Uterus (tissue), 2 donors: Measurements from ENCODE around the gene CEP55.

Experiments
- CTCF ChIP-seq, 4 experiments: fragments of 200-600 bp in 2 of 4; fragments of 450-650 bp in 2 of 4; sonication (generic) in 2 of 4; IDR thresholded peaks; one replicate each; pipeline ENCODE4 v1.5.1; 2016 to 2019; ENCODE audit warnings: antibody characterized with exemption in 4 of 4, mild to moderate bottlenecking in 2 of 4, moderate library complexity in 1 of 4
- POLR2A ChIP-seq, 2 donors: fragments of 450-650 bp; IDR thresholded peaks; one replicate each; pipeline ENCODE4 v1.6.1; 2016; ENCODE audit warnings: antibody characterized with exemption in 2 of 2, mild to moderate bottlenecking in 1 of 2, moderate library complexity in 1 of 2

- TF ChIP-seq CTCF (IDR thresholded peaks at IDR 0.05) (no peak), POLR2A (IDR thresholded peaks at IDR 0.05) (no peak)
Measured at GRCh38 chr10:93518531-93518930, 22.1 kb downstream of the CEP55 start.
